Measurements from ENCODE around the gene GPR65. TPM values are rescaled to one million over a fixed set of nuclear protein-coding genes. Genes with fewer than 3 reads are reported as not detected.

GPR65 gene
- total RNA-seq, 1 experiment from 2014 or later = not detected

DNA sequence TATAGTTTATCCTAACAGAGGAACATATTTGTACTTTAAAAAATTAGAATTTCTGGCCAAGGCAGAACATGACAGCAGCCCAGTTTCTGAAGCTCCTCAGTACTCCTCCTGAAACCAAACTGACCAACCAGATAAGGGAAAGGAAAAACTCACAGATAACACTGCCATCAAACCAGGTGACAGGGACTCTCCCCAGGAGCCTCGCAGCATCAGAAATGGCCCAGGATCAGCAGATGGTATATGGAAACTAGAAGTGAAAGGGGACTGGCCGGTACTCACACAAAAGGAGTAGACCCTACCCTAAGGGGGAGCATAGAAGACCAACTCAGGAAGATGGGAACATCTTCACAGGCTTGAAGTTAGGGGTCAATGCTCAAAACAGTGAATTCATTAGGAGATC, 33.9 kb upstream of the GPR65 start:
- ChIA-PET POLR2A (ENCODE audit: unreplicated experiment) (no interaction called here), CTCF (no interaction called here)
- Histone ChIP-seq H4K20me1 (ENCODE audit: insufficient read depth) (no peaks in the 10 kb centered on the region), H3K36me3 (ENCODE audit: low read depth) (no peaks in the 10 kb centered on the region), H2AFZ (no peak overlapping the region), H3K9me2 (ENCODE audit: insufficient read depth) (no peaks in the 10 kb centered on the region), H3K27ac (no peak overlapping the region), H3F3A (ENCODE audit: insufficient read depth, low read depth) (no peaks in the 10 kb centered on the region), H3K4me1 (replicated peaks; ENCODE audit: insufficient read depth) (no peaks in the 10 kb centered on the region), H3K27me3 (ENCODE audit: insufficient read depth, low read depth) (no peaks in the 10 kb centered on the region), H3K79me2 (ENCODE audit: low read depth) (no peaks in the 10 kb centered on the region), H3K4me2 (no peak overlapping the region), H3K4me3 (no peak overlapping the region), H3K9me3 (ENCODE audit: insufficient read depth, low read depth) (no peaks in the 10 kb centered on the region)
- TF ChIP-seq, protein P1, sequence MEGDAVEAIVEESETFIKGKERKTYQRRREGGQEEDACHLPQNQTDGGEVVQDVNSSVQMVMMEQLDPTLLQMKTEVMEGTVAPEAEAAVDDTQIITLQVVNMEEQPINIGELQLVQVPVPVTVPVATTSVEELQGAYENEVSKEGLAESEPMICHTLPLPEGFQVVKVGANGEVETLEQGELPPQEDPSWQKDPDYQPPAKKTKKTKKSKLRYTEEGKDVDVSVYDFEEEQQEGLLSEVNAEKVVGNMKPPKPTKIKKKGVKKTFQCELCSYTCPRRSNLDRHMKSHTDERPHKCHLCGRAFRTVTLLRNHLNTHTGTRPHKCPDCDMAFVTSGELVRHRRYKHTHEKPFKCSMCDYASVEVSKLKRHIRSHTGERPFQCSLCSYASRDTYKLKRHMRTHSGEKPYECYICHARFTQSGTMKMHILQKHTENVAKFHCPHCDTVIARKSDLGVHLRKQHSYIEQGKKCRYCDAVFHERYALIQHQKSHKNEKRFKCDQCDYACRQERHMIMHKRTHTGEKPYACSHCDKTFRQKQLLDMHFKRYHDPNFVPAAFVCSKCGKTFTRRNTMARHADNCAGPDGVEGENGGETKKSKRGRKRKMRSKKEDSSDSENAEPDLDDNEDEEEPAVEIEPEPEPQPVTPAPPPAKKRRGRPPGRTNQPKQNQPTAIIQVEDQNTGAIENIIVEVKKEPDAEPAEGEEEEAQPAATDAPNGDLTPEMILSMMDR (conservative IDR thresholded peaks at IDR 0.05) = no peak
- TF ChIP-seq EZH2 (IDR thresholded peaks at IDR 0.05; ENCODE audit: low read depth) = no peak
- no TSS peak for BruUV-seq (replicated peaks)
- DNase-seq = no peak
- intact Hi-C loops (cut with micrococcal nuclease; ENCODE audit: unreplicated experiment) = no loop called here

GRCh38 chr14:87975636-87976035, 29.3 kb upstream of the GPR65 start:
- H2AFZ ChIP-seq = no peak overlapping the region
- H4K20me1 ChIP-seq (ENCODE audit: insufficient read depth) = no peaks in the 10 kb centered on the region
- H3K27ac ChIP-seq = no peak overlapping the region
- DNase-seq = no peak
- H3K4me3 ChIP-seq = no peak overlapping the region
- no peak overlapping the region for H3K4me2 ChIP-seq
- POLR2A ChIA-PET (ENCODE audit: unreplicated experiment) = no interaction called here
- TF ChIP-seq, protein P1 (conservative IDR thresholded peaks at IDR 0.05) = no peak
- no peak for TF ChIP-seq EZH2 (IDR thresholded peaks at IDR 0.05; ENCODE audit: low read depth)
- no peaks in the 10 kb centered on the region for H3K4me1 ChIP-seq (replicated peaks; ENCODE audit: insufficient read depth)
- H3K36me3 ChIP-seq (ENCODE audit: low read depth) = no peaks in the 10 kb centered on the region
- H3K9me3 ChIP-seq (ENCODE audit: insufficient read depth, low read depth) = no peaks in the 10 kb centered on the region
- no peaks in the 10 kb centered on the region for H3K27me3 ChIP-seq (ENCODE audit: insufficient read depth, low read depth)
- H3F3A ChIP-seq (ENCODE audit: insufficient read depth, low read depth) = no peaks in the 10 kb centered on the region
- no peaks in the 10 kb centered on the region for H3K79me2 ChIP-seq (ENCODE audit: low read depth)
- no TSS peak for BruUV-seq (replicated peaks)
- intact Hi-C loops (cut with micrococcal nuclease; ENCODE audit: unreplicated experiment) = no loop called here
- CTCF ChIA-PET = no interaction called here
- no peaks in the 10 kb centered on the region for H3K9me2 ChIP-seq (ENCODE audit: insufficient read depth)

DNA sequence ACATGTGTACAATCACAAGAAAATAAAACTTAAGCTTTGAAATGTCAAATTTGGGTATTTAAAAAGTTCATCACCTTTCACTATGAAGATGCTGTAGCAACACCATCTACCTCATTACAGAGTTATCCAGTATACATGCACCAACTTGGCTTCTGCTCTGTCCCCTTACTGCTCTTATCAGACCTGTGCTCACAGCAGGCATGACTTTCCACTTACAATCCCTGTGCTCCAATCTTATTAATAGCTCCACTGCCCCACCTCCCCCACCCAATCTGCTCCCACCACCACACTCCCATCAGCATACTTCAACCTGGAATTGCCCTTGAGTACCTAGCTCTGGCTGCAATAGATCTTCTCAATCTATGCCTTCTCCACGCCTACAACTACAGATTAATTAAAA, 25.2 kb upstream of the GPR65 start:
- Histone ChIP-seq H4K20me1 (ENCODE audit: insufficient read depth) (no peaks in the 10 kb centered on the region), H3K9me2 (ENCODE audit: insufficient read depth) (no peaks in the 10 kb centered on the region), H3F3A (ENCODE audit: insufficient read depth, low read depth) (no peaks in the 10 kb centered on the region), H3K36me3 (ENCODE audit: low read depth) (no peaks in the 10 kb centered on the region), H3K27ac (no peak overlapping the region), H3K4me1 (replicated peaks; ENCODE audit: insufficient read depth) (no peaks in the 10 kb centered on the region), H3K27me3 (ENCODE audit: insufficient read depth, low read depth) (no peaks in the 10 kb centered on the region), H3K4me3 (no peak overlapping the region), H2AFZ (no peak overlapping the region), H3K4me2 (no peak overlapping the region), H3K79me2 (ENCODE audit: low read depth) (no peaks in the 10 kb centered on the region), H3K9me3 (ENCODE audit: insufficient read depth, low read depth) (no peaks in the 10 kb centered on the region)
- no peak for TF ChIP-seq EZH2 (IDR thresholded peaks at IDR 0.05; ENCODE audit: low read depth)
- TF ChIP-seq, protein P1 (conservative IDR thresholded peaks at IDR 0.05) = no peak
- no TSS peak for BruUV-seq (replicated peaks)
- DNase-seq = no peak
- intact Hi-C loops (cut with micrococcal nuclease; ENCODE audit: unreplicated experiment) = no loop called here
- ChIA-PET POLR2A (ENCODE audit: unreplicated experiment) (no interaction called here), CTCF (no interaction called here)

Data from PC-9 (cell line).